DOHH2 (cell line): Measurements from ENCODE around the gene PGBD5.
"Not testable (repeated sequence)": the region's sequence is repeated elsewhere in the genome, so short reads cannot be mapped to it uniquely, and the experiment has no call there.

Experiments used
- H3F3A ChIP-seq: fragments of 200-600 bp; sonication (generic), shearing (Covaris generic); 2 replicates; pipeline ENCODE4 v1.6.0; 2016; ENCODE audit warnings: antibody characterized with exemption, mild to moderate bottlenecking; ENCODE audit not compliant: control insufficient read depth, insufficient read depth
- H3K27ac ChIP-seq: fragments of 200-600 bp; sonication (generic); 2 replicates; pipeline ENCODE4 v1.5.1; 2014; ENCODE audit warnings: low read depth, mild to moderate bottlenecking, low read length, moderate library complexity
- H3K27me3 ChIP-seq: fragments of 200-600 bp; sonication (generic); 2 replicates; pipeline ENCODE4 v1.6.1; 2014; ENCODE audit warnings: mild to moderate bottlenecking, low read length, mixed read lengths; ENCODE audit not compliant: control insufficient read depth
- H3K36me3 ChIP-seq: fragments of 200-600 bp; sonication (generic); 2 replicates; pipeline ENCODE4 v1.6.1; 2014; ENCODE audit warnings: mild to moderate bottlenecking, low read length, moderate library complexity, mixed read lengths; ENCODE audit not compliant: control insufficient read depth
- H3K4me1 ChIP-seq: fragments of 200-600 bp; sonication (generic); 2 replicates; pipeline ENCODE4 v1.6.1; 2014; ENCODE audit warnings: mild to moderate bottlenecking, low read length, mixed read lengths; ENCODE audit not compliant: control insufficient read depth
- H3K4me2 ChIP-seq: fragments of 200-600 bp; sonication (generic); 2 replicates; pipeline ENCODE4 v1.6.0; 2014; ENCODE audit warnings: mild to moderate bottlenecking, low read length, moderate library complexity
- H3K4me3 ChIP-seq: fragments of 200-600 bp; sonication (generic); 2 replicates; pipeline ENCODE4 v1.5.1; 2014; ENCODE audit warnings: mild to moderate bottlenecking, low read length, mixed read lengths
- H3K79me2 ChIP-seq: fragments of 200-600 bp; sonication (generic); 2 replicates; pipeline ENCODE4 v1.6.1; 2014; ENCODE audit warnings: mild to moderate bottlenecking, low read length, mixed read lengths; ENCODE audit not compliant: control insufficient read depth
- H3K9me2 ChIP-seq: fragments of 200-600 bp; sonication (generic); replicated peaks from 2 replicates; pipeline ENCODE4 v1.6.1; 2014; ENCODE audit warnings: mild to moderate bottlenecking, low read length, mixed read lengths; ENCODE audit not compliant: control insufficient read depth
- H3K9me3 ChIP-seq: fragments of 200-600 bp; sonication (generic); 2 replicates; pipeline ENCODE4 v1.6.1; 2014; ENCODE audit warnings: antibody characterized with exemption, low read length, mixed read lengths; ENCODE audit not compliant: control insufficient read depth, insufficient read depth
- H4K20me1 ChIP-seq: fragments of 200-600 bp; sonication (generic); 2 replicates; pipeline ENCODE4 v1.6.0; 2014; ENCODE audit warnings: low read depth, mild to moderate bottlenecking, antibody characterized with exemption, low read length, moderate library complexity; ENCODE audit not compliant: control insufficient read depth, insufficient read depth
- CTCF ChIP-seq: fragments of 200-600 bp; sonication (generic); IDR thresholded peaks from one replicate; pipeline ENCODE4 v1.5.1; 2014; ENCODE audit warnings: antibody characterized with exemption, mild to moderate bottlenecking, low read depth, low read length; ENCODE audit not compliant: poor library complexity, severe bottlenecking
- EZH2phosphoT487 ChIP-seq: fragments of 200-600 bp; sonication (generic); IDR thresholded peaks from 2 replicates; pipeline ENCODE4 v1.6.1; 2017; ENCODE audit warnings: borderline replicate concordance, mild to moderate bottlenecking, antibody characterized with exemption, low read length, moderate library complexity, mixed read lengths

PGBD5 gene

DNA sequence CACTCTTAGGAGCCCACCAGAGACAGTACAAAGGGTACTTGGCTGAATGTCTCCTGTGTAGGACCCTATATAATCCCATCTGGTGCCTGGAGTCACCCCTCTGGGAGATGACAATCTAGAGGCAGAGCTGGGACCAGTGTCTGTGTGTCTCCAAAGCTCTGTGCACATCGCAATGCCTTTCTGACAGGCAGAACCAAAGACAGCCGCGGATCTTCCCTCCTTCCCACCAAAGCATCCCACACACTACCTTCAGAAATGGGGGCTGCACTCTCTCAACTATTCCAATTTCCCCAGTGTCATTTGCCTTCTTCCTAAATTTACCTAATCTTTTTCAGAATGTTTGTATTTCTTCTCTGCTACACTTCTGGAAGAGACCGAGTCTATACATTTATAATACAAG lies 12.0 kb downstream of the PGBD5 start:
- H3K9me3 ChIP-seq, result no peaks in the 10 kb centered on the region
- H3K27ac ChIP-seq, result no peak overlapping the region
- TF ChIP-seq CTCF (no peak), EZH2phosphoT487 (no peak)
- no peaks in the 10 kb centered on the region for H3F3A ChIP-seq
- H3K4me3 ChIP-seq, result no peak overlapping the region
- no peaks in the 10 kb centered on the region for H3K4me1 ChIP-seq
- H3K27me3 ChIP-seq, result no peaks in the 10 kb centered on the region
- no peaks in the 10 kb centered on the region for H4K20me1 ChIP-seq
- no peaks in the 10 kb centered on the region for H3K36me3 ChIP-seq
- no peaks in the 10 kb centered on the region for H3K79me2 ChIP-seq
- H3K4me2 ChIP-seq, result no peak overlapping the region
- H3K9me2 ChIP-seq, result no peaks in the 10 kb centered on the region

DNA sequence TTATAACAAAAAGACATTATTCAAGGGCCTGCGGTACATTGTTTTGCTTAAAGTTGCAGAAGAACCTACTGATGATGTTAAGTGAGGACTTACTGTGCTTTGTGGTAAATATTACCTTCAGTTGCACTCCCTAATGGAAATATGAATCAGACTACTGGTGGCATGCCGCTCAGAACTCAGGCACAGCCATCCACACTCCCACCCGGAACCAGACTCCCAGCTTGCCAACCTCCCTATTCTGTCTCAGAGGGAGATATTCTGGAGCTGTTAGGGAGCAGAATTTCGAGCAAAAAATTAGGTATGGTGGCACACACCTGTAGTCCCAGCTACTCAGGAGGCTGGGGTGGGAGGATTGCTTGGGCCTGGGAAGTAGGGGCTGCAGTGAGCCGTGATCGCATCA lies 13.1 kb downstream of the PGBD5 start:
- H3K27me3 ChIP-seq, result no peaks in the 10 kb centered on the region
- no peak overlapping the region for H3K4me3 ChIP-seq
- H3K36me3 ChIP-seq, result no peaks in the 10 kb centered on the region
- H3K27ac ChIP-seq, result no peak overlapping the region
- H3F3A ChIP-seq, result no peaks in the 10 kb centered on the region
- no peak overlapping the region for H3K4me2 ChIP-seq
- H3K9me3 ChIP-seq, result no peaks in the 10 kb centered on the region
- no peaks in the 10 kb centered on the region for H3K79me2 ChIP-seq
- no peaks in the 10 kb centered on the region for H4K20me1 ChIP-seq
- no peak for TF ChIP-seq EZH2phosphoT487
- no peak for TF ChIP-seq CTCF
- H3K4me1 ChIP-seq, result no peaks in the 10 kb centered on the region
- H3K9me2 ChIP-seq, result no peaks in the 10 kb centered on the region

- H3F3A ChIP-seq, result no peaks in the 10 kb centered on the region
- H3K4me2 ChIP-seq, result no peak overlapping the region
- no peaks in the 10 kb centered on the region for H3K9me3 ChIP-seq
- no peaks in the 10 kb centered on the region for H3K36me3 ChIP-seq
- no peak overlapping the region for H3K4me3 ChIP-seq
- no peaks in the 10 kb centered on the region for H3K4me1 ChIP-seq
- TF ChIP-seq EZH2phosphoT487 (no peak), CTCF (no peak)
- H4K20me1 ChIP-seq, result no peaks in the 10 kb centered on the region
- H3K27ac ChIP-seq, result no peak overlapping the region
- no peaks in the 10 kb centered on the region for H3K27me3 ChIP-seq
- no peaks in the 10 kb centered on the region for H3K9me2 ChIP-seq
- H3K79me2 ChIP-seq, result no peaks in the 10 kb centered on the region
These were observed 17.2 kb downstream of the PGBD5 start for GRCh38 chr1:230408971-230409370.

DNA sequence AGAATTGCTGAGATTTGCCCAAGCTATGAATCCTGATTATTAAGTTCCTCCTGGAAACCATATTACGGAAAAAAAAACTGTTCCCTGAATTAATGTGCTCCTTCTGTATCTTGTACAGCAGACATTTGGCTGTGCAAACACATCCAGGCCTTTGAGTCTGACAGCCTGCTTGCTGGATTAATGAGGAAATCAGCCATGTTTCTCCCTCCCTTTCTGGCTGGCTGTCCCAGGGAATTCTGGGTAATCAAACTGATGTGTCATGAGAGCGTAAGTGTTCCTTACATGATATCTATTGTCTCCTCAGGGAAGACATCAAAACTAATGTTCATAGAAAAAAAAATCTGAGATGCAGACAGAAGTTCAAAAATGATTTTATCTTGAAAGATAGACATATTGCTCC lies 18.8 kb downstream of the PGBD5 start:
- Histone ChIP-seq H3K4me1 (no peaks in the 10 kb centered on the region), H3K4me3 (no peak overlapping the region), H3K79me2 (no peaks in the 10 kb centered on the region), H3K4me2 (no peak overlapping the region), H3K27ac (no peak overlapping the region), H3F3A (no peaks in the 10 kb centered on the region), H3K36me3 (no peaks in the 10 kb centered on the region), H3K27me3 (no peaks in the 10 kb centered on the region), H3K9me2 (no peaks in the 10 kb centered on the region), H4K20me1 (no peaks in the 10 kb centered on the region), H3K9me3 (no peaks in the 10 kb centered on the region)
- TF ChIP-seq EZH2phosphoT487 (no peak), CTCF (no peak)

DNA sequence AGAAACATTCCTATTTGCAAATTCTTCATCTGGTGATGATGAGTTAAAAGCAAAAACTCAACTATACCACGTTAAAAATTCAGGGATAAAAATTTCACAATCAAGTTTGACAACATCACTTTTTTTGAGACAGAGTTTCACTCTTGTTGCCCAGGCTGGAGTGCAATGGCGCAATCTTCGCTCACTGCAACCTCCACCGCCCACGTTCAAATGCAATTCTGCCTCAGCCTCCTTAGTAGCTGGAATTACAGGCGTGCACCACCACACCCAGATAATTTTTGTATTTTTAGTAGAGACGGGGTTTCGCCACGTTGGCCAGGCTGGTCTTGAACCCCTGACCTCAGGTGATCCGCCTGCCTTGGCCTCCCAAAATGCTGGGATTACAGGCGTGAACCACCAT lies 19.4 kb downstream of the PGBD5 start:
- H3K27me3 ChIP-seq, H3K79me2 ChIP-seq, H4K20me1 ChIP-seq, H3K4me3 ChIP-seq, H3K27ac ChIP-seq, H3K4me2 ChIP-seq, H3K4me1 ChIP-seq, H3K36me3 ChIP-seq, H3K9me3 ChIP-seq, H3K9me2 ChIP-seq, H3F3A ChIP-seq: not testable (repeated sequence)
